ENCODE measurements around the gene ACHE. TPM values are rescaled to one million over a fixed set of nuclear protein-coding genes. Genes with fewer than 3 reads are reported as not detected.
"Not testable (repeated sequence)": the region's sequence is repeated elsewhere in the genome, so short reads cannot be mapped to it uniquely, and the experiment has no call there.

The ACHE gene
- total RNA-seq, 2 donors from 2014 or later, result 6.6 to 17.5 TPM

- Histone ChIP-seq H3K4me3 (no peak overlapping the region), H3K27ac (no peak overlapping the region), H3K27me3 (replicated peaks; ENCODE audit: insufficient read depth) (no peaks in the 10 kb centered on the region), H3K9me3 (no peaks in the 10 kb centered on the region), H3K36me3 (no peaks in the 10 kb centered on the region), H3K4me1 (replicated peaks) (peaks cover 11% of the 10 kb centered on the region)
- no peak for DNase-seq (ENCODE audit: low spot score)
- TF ChIP-seq CTCF (IDR thresholded peaks at IDR 0.05), result no peak
- intact Hi-C loops (cut with DNase I), result no loop called here
- 90% methylated on average over 14 of the region's 14 CpGs for WGBS
Observed at GRCh38 chr7:100861616-100861985, 34.1 kb downstream of the ACHE start.

- intact Hi-C loops (cut with DNase I), result no loop called here
- Histone ChIP-seq H3K27ac (no peak overlapping the region), H3K27me3 (replicated peaks; ENCODE audit: insufficient read depth) (no peaks in the 10 kb centered on the region), H3K9me3 (no peaks in the 10 kb centered on the region), H3K4me1 (replicated peaks) (peaks cover 5% of the 10 kb centered on the region), H3K4me3 (no peak overlapping the region), H3K36me3 (no peaks in the 10 kb centered on the region)
- DNase-seq (ENCODE audit: low spot score), result no peak
- TF ChIP-seq POLR2A (IDR thresholded peaks at IDR 0.05) (no peak), POLR2AphosphoS5 (IDR thresholded peaks at IDR 0.05) (no peak), CTCF (IDR thresholded peaks at IDR 0.05) (no peak)
- WGBS, result 88% methylated on average over 18 of the region's 18 CpGs
Observed at GRCh38 chr7:100860702-100861615, 34.7 kb downstream of the ACHE start.

- DNase-seq (ENCODE audit: low spot score), result no peak
- Histone ChIP-seq H3K4me3 (no peak overlapping the region), H3K36me3 (no peaks in the 10 kb centered on the region), H3K27me3 (replicated peaks; ENCODE audit: insufficient read depth) (no peaks in the 10 kb centered on the region), H3K27ac (no peak overlapping the region), H3K4me1 (replicated peaks) (no peaks in the 10 kb centered on the region), H3K9me3 (no peaks in the 10 kb centered on the region)
- intact Hi-C loops (cut with DNase I), result no loop called here
- TF ChIP-seq POLR2AphosphoS5 (IDR thresholded peaks at IDR 0.05) (no peak), POLR2A (IDR thresholded peaks at IDR 0.05) (no peak), CTCF (IDR thresholded peaks at IDR 0.05) (no peak)
- WGBS, result 85% methylated on average over 15 of the region's 15 CpGs
Observed at GRCh38 chr7:100859856-100860255, 35.8 kb downstream of the ACHE start.

- Histone ChIP-seq H3K27ac (no peak overlapping the region), H3K27me3 (replicated peaks; ENCODE audit: insufficient read depth) (no peaks in the 10 kb centered on the region), H3K36me3 (no peaks in the 10 kb centered on the region), H3K4me3 (no peak overlapping the region), H3K4me1 (replicated peaks) (no peaks in the 10 kb centered on the region), H3K9me3 (no peaks in the 10 kb centered on the region)
- TF ChIP-seq POLR2A (IDR thresholded peaks at IDR 0.05) (no peak), POLR2AphosphoS5 (IDR thresholded peaks at IDR 0.05) (no peak)
- 82% methylated on average over 16 of the region's 16 CpGs for WGBS
- intact Hi-C loops (cut with DNase I), result no loop called here
- no peak for DNase-seq (ENCODE audit: low spot score)
Observed at GRCh38 chr7:100856871-100857282, 38.8 kb downstream of the ACHE start.

- no peak for DNase-seq (ENCODE audit: low spot score)
- intact Hi-C loops (cut with DNase I), result no loop called here
- no peaks in the 10 kb centered on the region for H3K36me3 ChIP-seq
Observed at GRCh38 chr7:100855515-100855914, 40.2 kb downstream of the ACHE start.

GRCh38 chr7:100854899-100855298 lies 40.8 kb downstream of the ACHE start:
- 93% methylated on average over 9 of the region's 9 CpGs for WGBS
- DNase-seq (ENCODE audit: low spot score); H3K9me3 ChIP-seq; H3K4me3 ChIP-seq; H3K27me3 ChIP-seq (replicated peaks; ENCODE audit: insufficient read depth); H3K27ac ChIP-seq; H3K36me3 ChIP-seq; H3K4me1 ChIP-seq (replicated peaks): not testable (repeated sequence)
- intact Hi-C loops (cut with DNase I), result loop anchor here (5.0 kb wide), 1 partner anchor 133 kb away; the partner anchor contains the start of gene EPO

More at GRCh38 chr7:100855515-100855914, 40.2 kb downstream of the ACHE start:
- Histone ChIP-seq H3K27me3 (replicated peaks; ENCODE audit: insufficient read depth) (no peaks in the 10 kb centered on the region), H3K4me3 (no peak overlapping the region), H3K9me3 (no peaks in the 10 kb centered on the region), H3K4me1 (replicated peaks) (no peaks in the 10 kb centered on the region), H3K27ac (no peak overlapping the region)
- no peak for TF ChIP-seq CTCF (IDR thresholded peaks at IDR 0.05)
- WGBS, result 87% methylated on average over 10 of the region's 10 CpGs
